DMS114 treated with DMSO at 0.1 percent for 48 hours (cell line): ENCODE results near the gene MDM4.

Source experiments
- DNase-seq: peaks from one replicate; lab custom pipeline; 2025; ENCODE audit not compliant: unreplicated experiment; lab: John Stamatoyannopoulos, UW

MDM4 gene

GRCh38 chr1:204576422-204576821 is 60.2 kb downstream of the MDM4 start:
- no peak for DNase-seq

- no peak for DNase-seq
Measured at GRCh38 chr1:204577794-204578478, 61.7 kb downstream of the MDM4 start.

- DNase-seq: no peak
Measured at GRCh38 chr1:204578867-204579664, 62.9 kb downstream of the MDM4 start.

- DNase-seq: no peak
Measured at GRCh38 chr1:204579681-204580080, 63.5 kb downstream of the MDM4 start.

- no peak for DNase-seq
Measured at GRCh38 chr1:204580862-204581261, 64.7 kb downstream of the MDM4 start.

GRCh38 chr1:204581759-204582158 is 65.6 kb downstream of the MDM4 start:
- DNase-seq: no peak

- DNase-seq: no peak
Measured at GRCh38 chr1:204583909-204584632, 67.9 kb downstream of the MDM4 start.

- DNase-seq: no peak
Measured at GRCh38 chr1:204584699-204585372, 68.6 kb downstream of the MDM4 start.

- DNase-seq: no peak
Measured at GRCh38 chr1:204587621-204588020, 71.4 kb downstream of the MDM4 start.

GRCh38 chr1:204588826-204589225 is 72.6 kb downstream of the MDM4 start:
- DNase-seq: no peak

GRCh38 chr1:204589409-204590038 is 73.3 kb downstream of the MDM4 start:
- DNase-seq: no peak

GRCh38 chr1:204591473-204592090 is 75.4 kb downstream of the MDM4 start:
- DNase-seq: no peak

- DNase-seq: no peak
Measured at GRCh38 chr1:204592246-204592948, 76.2 kb downstream of the MDM4 start.

GRCh38 chr1:204598319-204598969 is 82.2 kb downstream of the MDM4 start:
- no peak for DNase-seq

- no peak for DNase-seq
Measured at GRCh38 chr1:204599098-204599497, 82.9 kb downstream of the MDM4 start.

GRCh38 chr1:204599596-204599995 is 83.4 kb downstream of the MDM4 start:
- DNase-seq: no peak

- DNase-seq: no peak
Measured at GRCh38 chr1:204600203-204600602, 84.0 kb downstream of the MDM4 start.

- no peak for DNase-seq
Measured at GRCh38 chr1:204600968-204601367, 84.8 kb downstream of the MDM4 start.

GRCh38 chr1:204602111-204602579 is 85.9 kb downstream of the MDM4 start:
- DNase-seq: no peak
